Kidney epithelial cell (primary cell): ENCODE measurements around the gene OPA1. TPM values are rescaled to one million over a fixed set of nuclear protein-coding genes. Genes with fewer than 3 reads are reported as not detected.

ENCODE experiments used
- DNase-seq: peaks from one replicate; pipeline ENCODE4 v3.0.0-alpha.2; 2010; ENCODE audit warnings: low read depth
- H3K27me3 ChIP-seq: 2 replicates; pipeline ENCODE4 v1.6.0; 2011; ENCODE audit warnings: low read length; ENCODE audit not compliant: control insufficient read depth, insufficient read depth
- H3K36me3 ChIP-seq: 2 replicates; pipeline ENCODE4 v1.5.1; 2011; ENCODE audit warnings: low read length; ENCODE audit not compliant: control insufficient read depth, insufficient read depth
- H3K4me3 ChIP-seq: 2 replicates; pipeline ENCODE4 v1.5.1; 2011; ENCODE audit warnings: low read depth, mild to moderate bottlenecking, control low read depth, low read length
- CTCF ChIP-seq: IDR thresholded peaks from 2 replicates; pipeline ENCODE4 v1.5.1; 2011; ENCODE audit warnings: mild to moderate bottlenecking, moderate library complexity, low read length, control low read depth, inconsistent platforms; ENCODE audit not compliant: insufficient read depth, poor library complexity, severe bottlenecking
- total RNA-seq: library from RNA; depleted of rRNA; stranded (reverse); fragments of >200 nt; gene quantifications from 2 replicates; pipeline ENCODE4 v1.2.3, GENCODE V29; 2015

OPA1 gene
- total RNA-seq, 1 donor from 2014 or later, result 60.6 TPM

GRCh38 chr3:193660698-193661411 lies 67.8 kb downstream of the OPA1 start:
- no peak for DNase-seq
- Histone ChIP-seq H3K4me3 (no peak overlapping the region), H3K27me3 (no peaks in the 10 kb centered on the region), H3K36me3 (no peaks in the 10 kb centered on the region)
- no peak for TF ChIP-seq CTCF

GRCh38 chr3:193662757-193663322 lies 69.8 kb downstream of the OPA1 start:
- no peak for DNase-seq
- Histone ChIP-seq H3K36me3 (no peaks in the 10 kb centered on the region), H3K27me3 (no peaks in the 10 kb centered on the region), H3K4me3 (no peak overlapping the region)
- no peak for TF ChIP-seq CTCF

- Histone ChIP-seq H3K36me3 (peaks cover 4% of the 10 kb centered on the region), H3K27me3 (no peaks in the 10 kb centered on the region), H3K4me3 (no peak overlapping the region)
- DNase-seq, result peak; percentile 5
- TF ChIP-seq CTCF, result peak; percentile 6
These were observed 72.5 kb downstream of the OPA1 start for GRCh38 chr3:193665370-193665989.

GRCh38 chr3:193673845-193674244 lies 80.8 kb downstream of the OPA1 start:
- no peaks in the 10 kb centered on the region for H3K27me3 ChIP-seq
- DNase-seq, result no peak
- no peak for TF ChIP-seq CTCF
- peaks cover 2% of the 10 kb centered on the region for H3K36me3 ChIP-seq
- no peak overlapping the region for H3K4me3 ChIP-seq

- no peak for DNase-seq
- no peaks in the 10 kb centered on the region for H3K27me3 ChIP-seq
- no peak for TF ChIP-seq CTCF
- no peak overlapping the region for H3K4me3 ChIP-seq
- H3K36me3 ChIP-seq, result no peaks in the 10 kb centered on the region
These were observed 81.7 kb downstream of the OPA1 start for GRCh38 chr3:193674714-193675113.
